ENCODE measurements around the gene RBM11.

Gene RBM11

DNA sequence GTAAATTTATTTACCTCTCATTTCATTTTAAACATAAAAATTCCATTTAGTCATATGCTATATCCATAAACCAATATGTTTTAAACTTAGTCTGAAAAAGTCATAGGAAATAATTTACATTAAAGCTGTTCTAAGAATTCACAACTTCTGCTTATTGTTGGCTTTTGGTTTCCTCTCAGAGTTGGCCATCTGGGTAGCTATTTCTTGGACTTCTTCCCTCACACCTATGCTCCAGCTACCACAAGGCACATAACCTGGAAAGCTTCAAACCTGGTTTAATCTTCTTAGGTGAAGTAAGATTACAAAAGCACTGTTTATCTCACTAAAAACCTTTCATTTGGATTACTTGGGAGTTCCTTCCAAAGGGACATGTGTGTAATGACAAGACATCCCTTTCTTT lies 29.8 kb downstream of the RBM11 start:
- H3K4me3 ChIP-seq (replicated peaks; ENCODE audit: insufficient read depth, low read length), result no peak overlapping the region
- H3K27ac ChIP-seq (replicated peaks), result no peak overlapping the region
- H3K27me3 ChIP-seq (ENCODE audit: insufficient read depth, poor library complexity, severe bottlenecking), result no peaks in the 10 kb centered on the region
- no peak for TF ChIP-seq SPI1 (IDR thresholded peaks at IDR 0.05; ENCODE audit: borderline replicate concordance, low read depth)
- TF ChIP-seq, protein P1, sequence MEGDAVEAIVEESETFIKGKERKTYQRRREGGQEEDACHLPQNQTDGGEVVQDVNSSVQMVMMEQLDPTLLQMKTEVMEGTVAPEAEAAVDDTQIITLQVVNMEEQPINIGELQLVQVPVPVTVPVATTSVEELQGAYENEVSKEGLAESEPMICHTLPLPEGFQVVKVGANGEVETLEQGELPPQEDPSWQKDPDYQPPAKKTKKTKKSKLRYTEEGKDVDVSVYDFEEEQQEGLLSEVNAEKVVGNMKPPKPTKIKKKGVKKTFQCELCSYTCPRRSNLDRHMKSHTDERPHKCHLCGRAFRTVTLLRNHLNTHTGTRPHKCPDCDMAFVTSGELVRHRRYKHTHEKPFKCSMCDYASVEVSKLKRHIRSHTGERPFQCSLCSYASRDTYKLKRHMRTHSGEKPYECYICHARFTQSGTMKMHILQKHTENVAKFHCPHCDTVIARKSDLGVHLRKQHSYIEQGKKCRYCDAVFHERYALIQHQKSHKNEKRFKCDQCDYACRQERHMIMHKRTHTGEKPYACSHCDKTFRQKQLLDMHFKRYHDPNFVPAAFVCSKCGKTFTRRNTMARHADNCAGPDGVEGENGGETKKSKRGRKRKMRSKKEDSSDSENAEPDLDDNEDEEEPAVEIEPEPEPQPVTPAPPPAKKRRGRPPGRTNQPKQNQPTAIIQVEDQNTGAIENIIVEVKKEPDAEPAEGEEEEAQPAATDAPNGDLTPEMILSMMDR (IDR thresholded peaks at IDR 0.05; ENCODE audit: insufficient read depth, low read length), result no peak
- TF ChIP-seq POLR2AphosphoS5 (IDR thresholded peaks at IDR 0.05; ENCODE audit: low read depth), result no peak
- TF ChIP-seq, protein P2, sequence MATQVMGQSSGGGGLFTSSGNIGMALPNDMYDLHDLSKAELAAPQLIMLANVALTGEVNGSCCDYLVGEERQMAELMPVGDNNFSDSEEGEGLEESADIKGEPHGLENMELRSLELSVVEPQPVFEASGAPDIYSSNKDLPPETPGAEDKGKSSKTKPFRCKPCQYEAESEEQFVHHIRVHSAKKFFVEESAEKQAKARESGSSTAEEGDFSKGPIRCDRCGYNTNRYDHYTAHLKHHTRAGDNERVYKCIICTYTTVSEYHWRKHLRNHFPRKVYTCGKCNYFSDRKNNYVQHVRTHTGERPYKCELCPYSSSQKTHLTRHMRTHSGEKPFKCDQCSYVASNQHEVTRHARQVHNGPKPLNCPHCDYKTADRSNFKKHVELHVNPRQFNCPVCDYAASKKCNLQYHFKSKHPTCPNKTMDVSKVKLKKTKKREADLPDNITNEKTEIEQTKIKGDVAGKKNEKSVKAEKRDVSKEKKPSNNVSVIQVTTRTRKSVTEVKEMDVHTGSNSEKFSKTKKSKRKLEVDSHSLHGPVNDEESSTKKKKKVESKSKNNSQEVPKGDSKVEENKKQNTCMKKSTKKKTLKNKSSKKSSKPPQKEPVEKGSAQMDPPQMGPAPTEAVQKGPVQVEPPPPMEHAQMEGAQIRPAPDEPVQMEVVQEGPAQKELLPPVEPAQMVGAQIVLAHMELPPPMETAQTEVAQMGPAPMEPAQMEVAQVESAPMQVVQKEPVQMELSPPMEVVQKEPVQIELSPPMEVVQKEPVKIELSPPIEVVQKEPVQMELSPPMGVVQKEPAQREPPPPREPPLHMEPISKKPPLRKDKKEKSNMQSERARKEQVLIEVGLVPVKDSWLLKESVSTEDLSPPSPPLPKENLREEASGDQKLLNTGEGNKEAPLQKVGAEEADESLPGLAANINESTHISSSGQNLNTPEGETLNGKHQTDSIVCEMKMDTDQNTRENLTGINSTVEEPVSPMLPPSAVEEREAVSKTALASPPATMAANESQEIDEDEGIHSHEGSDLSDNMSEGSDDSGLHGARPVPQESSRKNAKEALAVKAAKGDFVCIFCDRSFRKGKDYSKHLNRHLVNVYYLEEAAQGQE (IDR thresholded peaks at IDR 0.05; ENCODE audit: insufficient replicate concordance, low read depth), result no peak
- TF ChIP-seq GABPA (IDR thresholded peaks at IDR 0.05; ENCODE audit: low read depth), result no peak
- DNase-seq (ENCODE audit: low read depth in 1 of 2, low spot score in 1 of 2), result no peak

DNA sequence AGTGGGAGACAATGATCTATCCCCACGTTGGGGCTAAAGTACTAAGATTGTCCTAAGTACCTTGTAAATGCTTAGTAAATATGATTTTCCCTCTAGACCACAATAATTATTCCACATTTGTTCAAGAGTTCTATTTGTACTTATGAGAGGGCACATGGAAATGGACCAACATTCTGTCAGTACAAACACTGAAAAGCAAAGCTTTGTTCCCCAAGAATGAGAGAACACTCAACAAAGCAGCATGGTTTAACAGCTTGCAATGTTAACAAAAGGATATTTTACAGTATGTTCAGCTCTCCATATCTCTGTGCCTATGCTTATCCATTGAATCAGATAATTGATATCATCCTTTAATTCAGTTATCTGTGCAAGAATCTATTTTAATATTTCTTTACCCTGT lies 35.4 kb downstream of the RBM11 start:
- TF ChIP-seq, protein P1 (IDR thresholded peaks at IDR 0.05; ENCODE audit: insufficient read depth, low read length), result no peak
- TF ChIP-seq SPI1 (IDR thresholded peaks at IDR 0.05; ENCODE audit: borderline replicate concordance, low read depth) (no peak), POLR2AphosphoS5 (IDR thresholded peaks at IDR 0.05; ENCODE audit: low read depth) (no peak), GABPA (IDR thresholded peaks at IDR 0.05; ENCODE audit: low read depth) (no peak)
- TF ChIP-seq, protein P2 (IDR thresholded peaks at IDR 0.05; ENCODE audit: insufficient replicate concordance, low read depth), result no peak
- no peak overlapping the region for H3K27ac ChIP-seq (replicated peaks)

DNA sequence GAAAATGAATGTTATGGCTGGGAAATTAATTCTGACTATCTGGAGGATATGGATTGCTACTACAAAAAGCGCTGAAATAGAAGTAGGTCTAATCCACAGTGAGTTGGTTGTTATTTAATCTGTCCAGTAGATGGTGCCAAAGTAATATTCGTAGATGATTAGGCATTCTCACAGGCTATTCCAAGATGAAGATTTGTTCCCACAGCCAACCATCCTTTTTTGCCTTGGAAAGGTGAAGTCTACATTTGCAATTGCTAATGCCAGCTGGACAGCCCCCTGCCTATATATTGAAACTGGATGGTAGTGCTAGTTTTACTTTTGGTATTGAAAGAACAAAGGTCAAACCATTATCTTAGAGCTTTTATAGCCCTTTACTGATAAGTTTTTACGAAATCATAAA lies 43.8 kb downstream of the RBM11 start:
- peaks cover 3% of the 10 kb centered on the region for H3K27me3 ChIP-seq (ENCODE audit: insufficient read depth, poor library complexity, severe bottlenecking)
- peak in 1 of 2 experiments; percentile 10 for DNase-seq (ENCODE audit: low read depth in 1 of 2, low spot score in 1 of 2)
- no peak overlapping the region for H3K27ac ChIP-seq (replicated peaks)
- TF ChIP-seq GABPA (IDR thresholded peaks at IDR 0.05; ENCODE audit: low read depth) (no peak), SPI1 (IDR thresholded peaks at IDR 0.05; ENCODE audit: borderline replicate concordance, low read depth) (no peak), POLR2AphosphoS5 (IDR thresholded peaks at IDR 0.05; ENCODE audit: low read depth) (no peak)
- TF ChIP-seq, protein P1 (IDR thresholded peaks at IDR 0.05; ENCODE audit: insufficient read depth, low read length), result peak; percentile 17
- TF ChIP-seq, protein P2 (IDR thresholded peaks at IDR 0.05; ENCODE audit: insufficient replicate concordance, low read depth), result no peak
- H3K4me3 ChIP-seq (replicated peaks; ENCODE audit: insufficient read depth, low read length), result no peak overlapping the region

More for the DNA sequence above, 35.4 kb downstream of the RBM11 start:
- Histone ChIP-seq H3K27me3 (ENCODE audit: insufficient read depth, poor library complexity, severe bottlenecking) (no peaks in the 10 kb centered on the region), H3K4me3 (replicated peaks; ENCODE audit: insufficient read depth, low read length) (no peak overlapping the region)
- no peak for DNase-seq (ENCODE audit: low read depth in 1 of 2, low spot score in 1 of 2)

Measured in HL-60 (cell line).